Fibroblast of mammary gland (primary cell): Measurements from ENCODE around the gene FOXN1.

Experiments
- DNase-seq: peaks from one replicate; pipeline ENCODE4 v3.0.0-alpha.2; 2010; ENCODE audit warnings: low read depth
- H3K4me3 ChIP-seq: 2 replicates; pipeline ENCODE4 v1.5.1; 2011; ENCODE audit warnings: low read depth, mild to moderate bottlenecking, low read length, moderate library complexity; ENCODE audit not compliant: control insufficient read depth
- CTCF ChIP-seq: conservative IDR thresholded peaks from 2 replicates; pipeline ENCODE4 v1.5.1; 2011; ENCODE audit warnings: low read depth, low read length, inconsistent platforms; ENCODE audit not compliant: control insufficient read depth, insufficient read depth

Gene FOXN1

GRCh38 chr17:28501421-28502284 is 4.5 kb upstream of the FOXN1 start:
- DNase-seq: no peak
- no peak for TF ChIP-seq CTCF
- H3K4me3 ChIP-seq: no peak overlapping the region

- no peak for TF ChIP-seq CTCF
- no peak overlapping the region for H3K4me3 ChIP-seq
- DNase-seq: no peak
These were observed 2.7 kb upstream of the FOXN1 start for GRCh38 chr17:28503420-28503819.

- no peak overlapping the region for H3K4me3 ChIP-seq
- no peak for DNase-seq
- no peak for TF ChIP-seq CTCF
These were observed 777 bp downstream of the FOXN1 start for GRCh38 chr17:28506763-28507487.

- TF ChIP-seq CTCF: no peak
- no peak for DNase-seq
- H3K4me3 ChIP-seq: no peak overlapping the region
These were observed 1.5 kb downstream of the FOXN1 start for GRCh38 chr17:28507567-28508203.

GRCh38 chr17:28508211-28508724 is 2.1 kb downstream of the FOXN1 start:
- no peak for DNase-seq
- TF ChIP-seq CTCF: no peak
- no peak overlapping the region for H3K4me3 ChIP-seq

- no peak for TF ChIP-seq CTCF
- H3K4me3 ChIP-seq: no peak overlapping the region
- no peak for DNase-seq
These were observed 3.6 kb downstream of the FOXN1 start for GRCh38 chr17:28509789-28510188.
